ENCODE results near the gene HEG1. TPM values are rescaled to one million over a fixed set of nuclear protein-coding genes. Genes with fewer than 3 reads are reported as not detected.
A peak's percentile ranks its signal among the peaks of the same experiment; 100 is the strongest.

Gene HEG1
- total and polyA plus RNA-seq, 2 of the 8 experiments (the other 6 are each of a cell fraction or from before 2014, with no cell fraction given) = 5.3 to 9.7 TPM

GRCh38 chr3:125055913-125056745 is at the start of gene HEG1 (continued):
- TF ChIP-seq NANOG (IDR thresholded peaks at IDR 0.05; ENCODE audit: insufficient read depth, low read depth, low read length, poor library complexity, severe bottlenecking) (no peak), RNF2 (IDR thresholded peaks at IDR 0.05; ENCODE audit: borderline replicate concordance, low read depth, low read length, missing control alignments, poor library complexity, severe bottlenecking) (no peak), MAX (IDR thresholded peaks at IDR 0.05) (peak; percentile 23; the same call in 1 of the 2 replicates), SP4 (IDR thresholded peaks at IDR 0.05; ENCODE audit: low read length) (no peak), YY1 (IDR thresholded peaks at IDR 0.05; ENCODE audit: low read depth, low read length) (no peak), EZH2 (IDR thresholded peaks at IDR 0.05; ENCODE audit: low read depth, low read length, severe bottlenecking) (no peak), CBX8 (IDR thresholded peaks at IDR 0.05; ENCODE audit: borderline replicate concordance, low read depth, low read length) (no peak), RBBP5 (IDR thresholded peaks at IDR 0.05; ENCODE audit: borderline replicate concordance, low read depth, low read length) (no peak), SRF (IDR thresholded peaks at IDR 0.05; ENCODE audit: low read depth, low read length) (no peak), PHF8 (conservative IDR thresholded peaks at IDR 0.05; ENCODE audit: low read depth, low read length) (peak; percentile 24; the same call in 1 of the 2 replicates), TEAD4 (IDR thresholded peaks at IDR 0.05; ENCODE audit: low read depth, low read length) (no peak), CTCF (IDR thresholded peaks at IDR 0.05; ENCODE audit: control extremely low read depth in 1 of 3, insufficient read depth in 1 of 3, low read depth in 1 of 3, low read length in 3 of 3) (no peak), TAF1 (IDR thresholded peaks at IDR 0.05; ENCODE audit: low read depth, low read length) (no peak), TCF12 (IDR thresholded peaks at IDR 0.05; ENCODE audit: low read depth, low read length) (no peak), ZNF274 (IDR thresholded peaks at IDR 0.05; ENCODE audit: borderline replicate concordance, extremely low read depth, low read length) (no peak), MAFK (IDR thresholded peaks at IDR 0.05; ENCODE audit: low read depth, low read length) (no peak), SUZ12 (IDR thresholded peaks at IDR 0.05; ENCODE audit: low read length) (0 out of 2 replicates have a peak, but pooled peaks have one; percentile 15), NRF1 (IDR thresholded peaks at IDR 0.05; ENCODE audit: low read depth, low read length) (no peak), BRCA1 (IDR thresholded peaks at IDR 0.05; ENCODE audit: low read depth, low read length) (no peak), HDAC2 (IDR thresholded peaks at IDR 0.05; ENCODE audit: borderline replicate concordance in 1 of 2, low read depth in 2 of 2, low read length in 2 of 2) (no peak)

All from H1 (cell line).